GM19452 (cell line): ENCODE results near the gene ARHGEF19.
"Not testable (repeated sequence)": the region's sequence is repeated elsewhere in the genome, so short reads cannot be mapped to it uniquely, and the experiment has no call there.

Experiments
- ATAC-seq: cut with Tn5 transposase; IDR thresholded peaks from one replicate; pipeline ENCODE4 v1.9.1; 2021; ENCODE audit not compliant: unreplicated experiment

The ARHGEF19 gene

DNA sequence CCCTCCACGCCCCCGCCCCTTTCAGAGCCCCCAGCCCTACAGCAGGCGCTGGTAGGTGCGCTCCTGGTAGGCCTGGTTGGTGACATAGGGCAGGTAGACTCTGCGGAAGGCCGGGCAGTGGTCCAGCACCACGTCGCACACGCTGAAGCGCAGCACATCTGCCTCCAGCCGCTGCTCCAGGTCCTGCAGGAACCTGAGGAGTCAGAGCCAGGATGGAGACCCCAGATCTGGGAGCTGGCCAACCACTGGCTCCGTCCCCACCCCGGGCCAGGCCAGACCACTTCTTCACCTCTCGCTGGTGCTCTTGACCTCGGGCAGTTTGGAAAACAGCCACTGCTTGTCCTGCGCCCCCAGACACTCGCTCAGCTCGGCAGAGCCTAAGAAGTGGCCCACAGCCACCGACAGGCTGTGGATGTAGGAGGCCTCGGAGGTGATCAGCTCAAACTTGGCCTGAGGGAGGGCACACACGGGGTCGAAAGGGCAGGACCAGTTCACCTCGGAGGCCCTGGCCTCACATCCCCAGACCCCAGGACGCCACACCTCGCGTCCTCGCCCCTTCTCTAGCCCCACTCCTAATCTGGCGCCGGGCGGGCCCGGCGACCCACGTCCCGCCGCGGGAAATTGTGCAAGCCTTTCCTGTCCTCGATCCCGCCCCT lies 6.4 kb downstream of the ARHGEF19 start:
- peak; percentile 10 for ATAC-seq

DNA sequence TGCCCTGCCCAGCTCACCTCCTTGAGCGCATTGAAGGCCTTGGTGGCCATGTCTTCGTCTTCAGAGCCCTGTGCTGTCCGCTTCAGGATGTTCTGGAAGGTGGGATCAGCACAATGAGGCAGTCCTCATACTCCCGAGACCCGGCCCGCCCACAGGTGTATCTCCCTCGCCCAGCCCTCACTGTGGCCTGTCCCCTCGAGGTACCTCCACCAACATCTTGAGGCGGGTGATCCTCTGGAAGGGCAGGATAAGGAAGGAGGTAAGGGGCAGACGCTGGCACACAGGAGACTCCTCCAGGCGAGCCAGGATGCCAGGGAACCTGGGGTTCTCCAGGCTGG lies 7.1 kb downstream of the ARHGEF19 start:
- no peak for ATAC-seq

- no peak for ATAC-seq
Observed at GRCh38 chr1:16204634-16205333, 7.7 kb downstream of the ARHGEF19 start.

DNA sequence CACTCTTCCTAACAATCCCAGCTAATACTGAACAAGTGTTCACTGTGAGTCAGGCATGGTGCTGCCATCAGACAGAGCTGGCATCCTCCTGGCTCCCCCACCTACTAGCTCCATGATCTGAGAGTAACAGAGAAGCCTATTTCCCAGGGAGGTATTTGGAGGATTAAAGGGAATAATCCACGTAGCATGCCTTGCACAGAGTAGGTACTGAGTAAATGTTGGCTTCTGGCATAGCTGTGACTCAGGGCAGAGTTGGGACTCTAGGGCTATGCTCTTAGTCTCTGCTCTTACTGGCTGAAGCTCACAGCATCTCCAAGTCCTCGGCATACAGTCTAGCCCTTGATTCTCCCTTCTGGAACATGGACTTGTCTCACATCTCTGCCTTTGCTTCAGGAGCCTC lies 8.2 kb downstream of the ARHGEF19 start:
- no peak for ATAC-seq

DNA sequence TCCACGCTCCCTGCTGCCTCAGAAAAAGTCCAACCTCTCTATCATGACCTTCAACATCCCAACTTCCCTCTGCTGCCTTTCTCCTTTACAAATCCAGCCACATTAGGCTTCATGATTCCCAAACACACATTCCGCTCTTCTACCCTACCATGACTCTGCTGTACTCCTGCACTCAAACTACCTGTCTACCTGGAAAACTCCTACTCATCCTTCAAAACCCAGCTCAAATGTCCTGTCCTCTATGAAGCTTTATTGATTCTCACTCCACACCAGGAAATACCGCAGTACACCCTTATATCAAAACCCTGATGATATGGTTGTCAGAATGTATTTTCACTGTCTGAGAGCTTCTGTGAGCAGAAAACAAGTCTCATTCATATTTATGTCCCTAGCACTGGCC lies 8.9 kb downstream of the ARHGEF19 start:
- ATAC-seq, result no peak

GRCh38 chr1:16202281-16203210 lies 9.9 kb downstream of the ARHGEF19 start:
- ATAC-seq, result no peak

DNA sequence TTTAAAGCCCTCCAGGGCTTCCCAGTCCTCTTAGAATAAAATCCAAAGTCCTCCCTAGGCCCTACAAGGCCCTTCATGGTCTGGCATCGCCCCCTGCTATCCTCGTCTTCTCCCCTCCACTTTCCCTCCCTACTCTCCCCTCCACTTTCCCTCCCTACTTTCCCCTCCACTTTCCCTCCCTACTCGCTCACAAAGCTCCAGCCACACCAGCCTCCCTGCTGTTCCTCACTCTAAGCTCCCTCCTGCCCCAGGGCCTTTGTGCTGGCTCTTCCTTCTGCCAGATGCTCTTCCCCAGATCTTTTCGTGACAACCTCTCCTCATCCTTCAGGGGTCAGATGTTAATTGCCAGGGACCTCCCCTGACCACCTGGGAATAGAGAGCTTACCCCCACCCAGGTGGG lies 12.8 kb downstream of the ARHGEF19 start:
- no peak for ATAC-seq

DNA sequence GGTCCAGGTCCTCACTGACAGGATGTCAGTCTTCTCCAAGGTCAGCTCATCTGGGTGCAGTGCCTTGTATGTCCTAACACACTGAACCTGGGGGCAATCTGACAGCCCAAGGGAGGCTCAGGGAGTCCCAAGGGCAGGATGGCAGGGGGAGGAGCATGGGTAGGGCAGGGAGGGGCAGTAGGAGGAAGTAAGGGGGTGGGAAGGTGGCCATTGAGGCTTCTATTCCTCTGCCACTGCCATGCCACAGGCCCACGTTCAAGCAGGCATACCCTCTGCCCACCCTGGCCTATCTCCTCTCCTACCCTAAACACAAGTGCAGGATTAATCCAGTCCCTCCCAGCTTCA lies 13.3 kb downstream of the ARHGEF19 start:
- no peak for ATAC-seq

DNA sequence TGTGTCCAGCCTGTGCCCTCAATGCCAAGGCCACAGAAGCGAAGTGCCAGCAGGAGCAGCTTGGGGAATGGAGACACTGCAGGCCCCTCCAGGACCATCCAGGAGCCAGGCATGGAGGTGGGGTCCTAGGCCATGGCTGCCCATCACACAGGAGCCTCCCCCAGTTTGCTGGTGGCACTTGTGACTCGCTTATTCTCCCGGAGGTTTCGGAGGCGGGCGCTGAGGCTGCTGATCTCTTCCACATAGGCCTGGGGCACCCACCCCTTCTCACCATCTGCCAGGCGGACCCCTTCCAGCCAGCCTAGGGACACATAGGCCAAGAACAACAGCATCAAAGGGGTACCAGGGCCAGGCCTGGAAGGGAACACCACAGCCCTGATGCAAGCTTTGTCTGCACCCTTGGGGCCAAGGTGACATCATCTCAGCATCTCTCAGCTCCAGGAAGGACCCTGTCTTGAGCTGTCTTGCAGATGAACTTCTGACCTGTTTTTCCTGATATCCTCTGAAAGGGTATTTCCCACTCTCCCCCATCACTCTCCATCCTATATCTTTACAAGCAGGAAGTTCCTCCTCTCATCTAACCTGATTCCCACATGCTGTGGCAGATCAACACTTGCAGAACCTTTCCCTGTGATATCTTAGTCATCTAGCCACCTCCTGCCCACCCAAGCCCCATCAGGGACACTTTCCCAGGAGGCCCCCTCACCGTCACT lies 13.9 kb downstream of the ARHGEF19 start:
- ATAC-seq, result no peak

DNA sequence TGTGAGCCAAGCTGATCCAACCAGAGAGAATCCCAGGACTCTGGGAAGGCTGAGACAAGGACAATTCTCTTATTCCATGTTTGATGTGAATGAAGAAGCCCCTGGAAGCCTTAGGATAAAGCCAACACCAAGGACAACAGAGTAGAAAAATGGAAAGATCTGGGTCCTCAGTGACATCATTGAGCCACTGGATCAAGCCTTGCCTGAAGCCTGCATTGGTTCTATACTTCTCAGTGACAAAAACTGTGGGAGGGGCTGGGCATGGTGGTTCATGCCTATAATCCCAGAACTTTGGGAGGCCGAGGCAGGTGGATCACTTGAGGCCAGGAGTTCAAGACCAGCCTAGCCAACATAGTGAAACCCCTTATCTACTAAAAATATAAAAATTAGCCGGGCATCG lies 15.6 kb downstream of the ARHGEF19 start:
- ATAC-seq, result no peak

DNA sequence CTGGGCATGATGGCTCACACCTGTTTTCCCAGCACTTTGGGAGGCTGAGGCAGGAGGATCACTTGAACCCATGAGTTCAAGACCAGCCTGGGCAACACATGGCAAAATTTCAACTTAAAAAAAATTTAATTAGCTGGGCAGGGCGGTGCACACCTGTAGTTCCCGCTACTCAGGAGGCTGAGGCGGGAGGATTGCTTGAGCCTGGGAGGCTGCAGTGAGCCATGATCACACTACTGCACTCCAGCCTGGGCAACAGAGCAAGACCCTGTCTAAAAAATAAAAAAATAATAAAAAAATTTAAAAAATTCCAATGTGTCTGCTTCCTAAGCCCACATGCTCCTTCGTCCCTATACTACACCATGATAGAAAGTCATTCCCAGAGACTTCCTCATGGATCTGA lies 16.3 kb downstream of the ARHGEF19 start:
- not testable (repeated sequence) for ATAC-seq

DNA sequence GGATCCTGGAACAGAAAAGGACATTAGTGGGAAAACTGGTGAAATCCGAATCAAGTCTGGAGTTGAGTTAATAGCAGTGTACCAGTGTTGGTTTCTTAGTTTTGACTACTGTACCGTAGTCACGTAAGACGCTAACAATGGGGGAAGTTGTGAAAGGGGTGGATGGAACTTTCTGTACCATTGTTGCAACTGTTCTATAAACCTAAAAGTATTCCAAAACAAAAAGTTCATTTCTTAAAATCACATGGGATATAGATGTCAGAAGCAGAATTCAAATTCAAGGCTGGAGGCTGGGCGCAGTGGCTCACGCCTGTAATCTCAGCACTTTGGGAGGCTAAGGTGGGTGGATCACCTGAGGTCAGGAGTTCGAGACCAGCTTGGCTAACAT lies 16.9 kb downstream of the ARHGEF19 start:
- no peak for ATAC-seq

DNA sequence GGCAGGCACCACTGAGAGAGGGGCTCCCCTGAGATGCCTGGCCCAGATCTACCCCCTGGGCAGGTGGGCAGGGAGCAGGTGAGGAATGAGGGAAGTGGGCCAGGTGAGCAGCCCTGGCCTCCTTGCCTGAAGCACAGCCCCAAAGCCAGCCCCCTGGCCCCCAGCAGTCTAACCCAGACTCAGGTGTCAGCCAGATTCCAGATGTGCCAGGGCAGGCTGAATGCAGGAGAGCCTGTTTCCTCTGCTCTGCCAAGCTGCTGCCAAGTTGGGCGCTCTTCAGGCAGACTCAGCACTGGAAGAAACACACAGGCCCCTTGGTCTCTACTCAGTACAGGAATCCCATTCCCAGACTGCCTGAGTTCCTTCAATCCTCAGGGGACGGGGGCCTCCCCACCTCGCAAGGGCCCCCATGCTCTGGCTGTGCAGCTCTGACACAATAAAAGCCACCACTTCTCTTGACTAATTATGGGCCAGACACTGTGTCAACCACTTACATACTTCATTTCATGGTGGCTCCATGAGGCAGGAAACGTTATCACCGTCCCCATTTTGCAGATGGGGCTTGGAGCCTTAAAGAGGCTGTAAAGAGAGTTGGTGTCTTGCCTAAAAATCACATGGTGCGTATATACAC lies 20.4 kb downstream of the ARHGEF19 start:
- ATAC-seq, result no peak

GRCh38 chr1:16191309-16191708 lies 21.1 kb downstream of the ARHGEF19 start:
- no peak for ATAC-seq

DNA sequence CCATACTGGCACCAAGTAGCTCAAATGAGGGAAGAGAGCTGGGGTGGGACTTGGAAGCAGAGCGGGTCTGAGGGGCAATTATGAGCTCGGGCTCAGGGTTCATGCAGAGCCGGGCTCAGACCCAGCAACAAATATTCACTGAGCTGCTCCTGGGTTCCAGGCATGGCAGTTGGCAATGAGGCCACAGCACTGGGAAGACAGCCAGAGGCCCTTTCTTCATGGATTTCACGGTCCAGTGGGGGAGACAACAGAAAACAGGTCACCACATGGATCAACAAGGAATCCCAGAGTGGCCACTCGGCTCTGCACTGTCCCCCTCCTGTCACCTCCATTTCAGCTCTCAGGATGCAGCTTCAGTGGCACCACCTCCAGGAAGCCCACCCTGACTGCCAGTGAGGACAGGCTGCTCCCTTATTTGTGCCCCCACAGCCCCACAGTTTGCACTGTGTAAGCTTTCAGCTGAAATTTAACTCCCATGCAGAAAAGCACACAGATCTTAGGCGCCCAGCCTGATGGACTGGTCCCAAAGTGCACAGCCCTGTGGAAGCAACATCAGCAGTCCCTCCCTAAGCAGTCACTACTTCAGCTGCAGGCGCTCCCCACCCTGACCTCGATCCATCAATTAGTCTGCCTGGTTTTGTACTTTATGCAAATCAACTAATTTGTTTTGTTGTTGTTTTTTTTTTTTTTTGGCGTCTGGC lies 22.4 kb downstream of the ARHGEF19 start:
- ATAC-seq, result no peak

- ATAC-seq, result no peak
Observed at GRCh38 chr1:16189003-16189402, 23.4 kb downstream of the ARHGEF19 start.

DNA sequence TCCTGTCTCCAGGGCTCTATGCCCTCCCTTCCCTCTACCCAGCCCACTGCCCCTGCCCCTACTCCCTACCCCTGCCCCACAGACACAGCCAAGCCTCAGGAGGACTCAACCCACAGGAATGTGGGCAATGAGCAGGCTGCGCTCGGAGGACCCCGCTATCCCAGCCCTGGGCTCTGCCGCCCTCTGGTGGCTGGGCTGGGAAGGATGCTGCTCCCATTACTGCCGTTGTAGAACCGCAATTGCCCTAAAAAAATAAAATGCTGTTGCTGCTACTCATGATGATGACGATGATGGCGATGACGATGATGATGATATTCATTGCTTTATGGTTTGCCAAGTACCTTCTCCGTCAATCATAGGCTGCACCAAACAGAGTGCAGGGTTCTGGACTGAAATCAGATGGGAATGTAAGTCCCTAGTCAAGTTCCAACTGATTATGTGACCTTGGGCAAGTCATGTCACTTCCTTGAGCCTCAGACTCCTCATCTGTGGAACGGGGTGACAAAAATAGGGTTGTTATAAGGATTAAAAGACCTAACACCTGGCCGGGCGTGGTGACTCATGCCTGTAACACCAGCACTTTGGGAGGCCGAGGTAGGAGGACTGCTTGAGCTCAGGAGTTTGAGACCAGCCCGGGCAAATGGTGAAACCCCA lies 24.6 kb downstream of the ARHGEF19 start:
- no peak for ATAC-seq

- ATAC-seq, result no peak
Observed at GRCh38 chr1:16186655-16187235, 25.7 kb downstream of the ARHGEF19 start.

- ATAC-seq, result no peak
Observed at GRCh38 chr1:16184557-16185303, 27.7 kb downstream of the ARHGEF19 start.
